Cortex of kidney (tissue), 1 donor: ENCODE measurements around the gene SLC35E1.

Experiments used
- DNase-seq: peaks from one replicate; lab custom pipeline; 2025; lab: John Stamatoyannopoulos, UW

The SLC35E1 gene

GRCh38 chr19:16596399-16596798, 24.2 kb upstream of the SLC35E1 start:
- DNase-seq: no peak

GRCh38 chr19:16595097-16595496, 22.9 kb upstream of the SLC35E1 start:
- DNase-seq: no peak

GRCh38 chr19:16594681-16595091, 22.5 kb upstream of the SLC35E1 start:
- no peak for DNase-seq

- DNase-seq: no peak
These were observed 21.9 kb upstream of the SLC35E1 start for GRCh38 chr19:16594131-16594586.

GRCh38 chr19:16593181-16593580, 21.0 kb upstream of the SLC35E1 start:
- no peak for DNase-seq

GRCh38 chr19:16591803-16592556, 19.8 kb upstream of the SLC35E1 start:
- DNase-seq: no peak

GRCh38 chr19:16590876-16591802, 18.9 kb upstream of the SLC35E1 start:
- no peak for DNase-seq

GRCh38 chr19:16589917-16590316, 17.7 kb upstream of the SLC35E1 start:
- DNase-seq: no peak

GRCh38 chr19:16588824-16589577, 16.8 kb upstream of the SLC35E1 start:
- DNase-seq: no peak

- DNase-seq: no peak
These were observed 15.9 kb upstream of the SLC35E1 start for GRCh38 chr19:16587833-16588823.

- DNase-seq: no peak
These were observed 15.0 kb upstream of the SLC35E1 start for GRCh38 chr19:16586991-16587832.

- no peak for DNase-seq
These were observed 14.3 kb upstream of the SLC35E1 start for GRCh38 chr19:16586477-16586871.

GRCh38 chr19:16585808-16586476, 13.7 kb upstream of the SLC35E1 start:
- DNase-seq: no peak

- DNase-seq: no peak
These were observed 13.0 kb upstream of the SLC35E1 start for GRCh38 chr19:16585094-16585801.

GRCh38 chr19:16584248-16585093, 12.3 kb upstream of the SLC35E1 start:
- DNase-seq: no peak

- DNase-seq: no peak
These were observed 10.5 kb upstream of the SLC35E1 start for GRCh38 chr19:16582486-16583261.

- no peak for DNase-seq
These were observed 9.7 kb upstream of the SLC35E1 start for GRCh38 chr19:16581971-16582343.
